CD4-positive, alpha-beta memory T cell (primary cell): ENCODE results near the gene NXT1. TPM values are rescaled to one million over a fixed set of nuclear protein-coding genes. Genes with fewer than 3 reads are reported as not detected.

Experiments used
- CTCF ChIA-PET: fragments of 350-600 bp; sonication (Branson Sonifier 250); formaldehyde crosslinking; loops from one replicate; lab custom pipeline; 2021; ENCODE audit warnings: inconsistent platforms; ENCODE audit not compliant: partially characterized antibody; lab: Charles Lee
- POLR2A ChIA-PET: fragments of 350-600 bp; sonication (Branson Sonifier 250); formaldehyde crosslinking; loops from one replicate; lab custom pipeline; 2021; ENCODE audit not compliant: partially characterized antibody; lab: Charles Lee
- DNase-seq, 5 donors: peaks; one replicate each; pipeline versions ENCODE4 v3.0.0 to v3.0.0-alpha.2; 2020 to 2022; ENCODE audit warnings: mixed read lengths in 1 of 5
- H3K27ac ChIP-seq: one replicate; pipeline ENCODE4 v1.7.0; 2013; ENCODE audit warnings: low read depth, low read length
- H3K27me3 ChIP-seq: 2 replicates; pipeline ENCODE4 v1.7.0; 2013; ENCODE audit warnings: mild to moderate bottlenecking, low read length, moderate library complexity; ENCODE audit not compliant: insufficient read depth
- H3K36me3 ChIP-seq: 2 replicates; pipeline ENCODE4 v1.7.0; 2013; ENCODE audit warnings: mild to moderate bottlenecking, low read length, moderate library complexity; ENCODE audit not compliant: insufficient read depth
- H3K4me1 ChIP-seq: 2 replicates; pipeline ENCODE4 v1.7.0; 2013; ENCODE audit warnings: mild to moderate bottlenecking, low read length, moderate library complexity; ENCODE audit not compliant: insufficient read depth
- H3K4me3 ChIP-seq, 2 donors: one replicate each; pipeline ENCODE4 v1.7.0; 2013; ENCODE audit warnings: low read length in 2 of 2, mild to moderate bottlenecking in 1 of 2
- H3K9me3 ChIP-seq, 2 donors: one replicate each; pipeline ENCODE4 v1.7.0; 2013; ENCODE audit warnings: low read length in 2 of 2, control low read depth in 1 of 2; ENCODE audit not compliant: control insufficient read depth in 1 of 2
- H3K27ac Mint-ChIP-seq, 7 donors: one replicate each; pipeline ENCODE4 v1.8.0; 2020 to 2021; ENCODE audit warnings: mixed read lengths in 7 of 7, mild to moderate bottlenecking in 6 of 7, inconsistent platforms in 3 of 7, moderate library complexity in 3 of 7
- H3K27me3 Mint-ChIP-seq, 2 donors: one replicate each; pipeline ENCODE4 v1.8.0; 2020 to 2021; ENCODE audit warnings: mixed read lengths in 2 of 2
- H3K36me3 Mint-ChIP-seq, 2 donors: one replicate each; pipeline ENCODE4 v1.8.0; 2020 to 2021; ENCODE audit warnings: mixed read lengths in 2 of 2, inconsistent platforms in 1 of 2, mild to moderate bottlenecking in 1 of 2
- H3K4me1 Mint-ChIP-seq, 4 donors: one replicate each; pipeline ENCODE4 v1.8.0; 2020 to 2021; ENCODE audit warnings: mixed read lengths in 4 of 4, mild to moderate bottlenecking in 1 of 4
- H3K4me3 Mint-ChIP-seq, 8 donors: one replicate each; pipeline ENCODE4 v1.8.0; 2020 to 2021; ENCODE audit warnings: mixed read lengths in 8 of 8, mild to moderate bottlenecking in 7 of 8, moderate library complexity in 6 of 8, inconsistent platforms in 3 of 8
- H3K9me3 Mint-ChIP-seq, 8 donors: one replicate each; pipeline ENCODE4 v1.8.0; 2020 to 2021; ENCODE audit warnings: mixed read lengths in 8 of 8, mild to moderate bottlenecking in 5 of 8, inconsistent platforms in 3 of 8, moderate library complexity in 1 of 8
- intact Hi-C: fragments of 100-400 bp; cut with micrococcal nuclease; formaldehyde crosslinking; loops from one replicate; pipeline ENCODE4 v1.15.1; 2023
- polyA plus RNA-seq, 2 donors: library from polyadenylated mRNA; unstranded; fragments of 300-500 nt; fragmentation: Illumina TruSeq; gene quantifications; one replicate each; pipeline ENCODE4 v1.2.3, GENCODE V29; 2021
- total RNA-seq, 2 experiments: library from RNA; stranded (reverse); gene quantifications; one replicate each; pipeline ENCODE4 v1.2.3, GENCODE V29; 2021

Gene NXT1
- total RNA-seq (10 to 100 TPM; 21.5 to 23.6 TPM), polyA plus RNA-seq (100 to 1,000 TPM in 1 of 2 donors, 10 to 100 TPM in 1; 59.9 to 102 TPM)

- H3K9me3 Mint-ChIP-seq: peaks cover 0 to 1% (median 0%) of the 10 kb centered on the region in 8 donors
- Histone ChIP-seq H3K4me1 (peaks cover 21% of the 10 kb centered on the region), H3K27me3 (no peaks in the 10 kb centered on the region), H3K27ac (peak within 1 kb of the TSS; percentile 100), H3K9me3 (no peaks in the 10 kb centered on the region), H3K36me3 (peaks cover 19% of the 10 kb centered on the region), H3K4me3 (peak within 1 kb of the TSS; percentile 93 to 97)
- peak within 1 kb of the TSS; percentile 99 to 100 (median 100) for H3K27ac Mint-ChIP-seq
- peaks cover 0 to 25% of the 10 kb centered on the region in 2 donors for H3K36me3 Mint-ChIP-seq
- H3K27me3 Mint-ChIP-seq: no peaks in the 10 kb centered on the region
- CTCF ChIA-PET: interaction anchor here (0.8 to 3.3 kb wide), 20 partner anchors 9 to 659 kb away, joined by 3 to 78 read pairs (median 6); partner anchors contain the start of gene NAPB
- H3K4me1 Mint-ChIP-seq: peaks cover 14 to 38% (median 23%) of the 10 kb centered on the region in 4 donors
- H3K4me3 Mint-ChIP-seq: peak within 1 kb of the TSS; percentile 85 to 99 (median 98)
- POLR2A ChIA-PET: interaction anchor here (0.6 to 2.9 kb wide), 10 partner anchors 9 to 1794 kb away, joined by 3 to 128 read pairs (median 4); partner anchors contain the start of genes ACSS1, GZF1 and NAPB
- intact Hi-C loops: loop anchor here (1.0 to 5.0 kb wide), 3 partner anchors 8 to 1642 kb away; partner anchors contain the start of genes APMAP and NAPB
- peak; percentile 96 to 98 (median 96) for DNase-seq
Measured at GRCh38 chr20:23350196-23350903, at the start of gene NXT1. NXT1 (plus strand) TSS chr20:23350791; CDS start chr20:23354042, 3,251 bp downstream.

DNA sequence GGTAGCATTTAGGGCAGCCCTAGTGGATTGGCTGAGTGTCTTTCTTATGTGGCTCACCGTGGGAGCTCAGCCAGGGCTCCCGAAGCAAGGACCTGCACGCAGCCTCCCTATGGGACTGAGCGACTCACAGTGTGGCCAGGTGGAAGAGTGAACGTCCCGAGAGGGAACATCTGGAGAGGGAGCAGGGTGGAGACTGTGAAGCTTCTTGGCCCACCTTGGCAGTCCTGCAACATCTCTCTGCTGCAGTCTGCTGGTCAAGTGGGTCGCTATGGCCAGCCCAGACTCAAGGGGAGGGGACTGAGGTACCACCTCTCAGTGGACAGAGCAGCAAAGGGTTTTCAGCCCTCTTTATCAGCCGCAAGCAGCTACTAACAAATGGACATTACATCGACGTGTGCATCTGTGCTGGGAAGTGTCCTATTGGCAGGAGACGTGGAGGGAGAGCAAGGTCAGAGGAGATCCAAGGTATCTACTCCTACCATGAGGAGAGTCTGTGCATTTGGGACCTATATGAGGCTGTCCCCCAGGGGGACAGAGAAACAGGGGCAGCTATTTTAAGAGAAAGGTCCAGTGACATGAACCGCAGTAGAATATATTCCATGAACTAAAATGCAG lies 49.0 kb upstream of the NXT1 start:
- no peak overlapping the region for H3K27ac Mint-ChIP-seq
- no peak overlapping the region for H3K4me3 Mint-ChIP-seq
- ChIA-PET CTCF (no interaction called here), POLR2A (no interaction called here)
- no peak overlapping the region for H3K27ac ChIP-seq
- peaks cover 0 to 7% of the 10 kb centered on the region in 2 donors for H3K27me3 Mint-ChIP-seq
- no peak overlapping the region for H3K4me3 ChIP-seq
- DNase-seq: no peak
- no peaks in the 10 kb centered on the region for H3K36me3 ChIP-seq
- H3K4me1 Mint-ChIP-seq: no peaks in the 10 kb centered on the region
- H3K27me3 ChIP-seq: no peaks in the 10 kb centered on the region
- no peaks in the 10 kb centered on the region for H3K36me3 Mint-ChIP-seq
- intact Hi-C loops: no loop called here
- H3K4me1 ChIP-seq: no peaks in the 10 kb centered on the region
- H3K9me3 Mint-ChIP-seq: no peaks in the 10 kb centered on the region
- no peaks in the 10 kb centered on the region for H3K9me3 ChIP-seq

DNA sequence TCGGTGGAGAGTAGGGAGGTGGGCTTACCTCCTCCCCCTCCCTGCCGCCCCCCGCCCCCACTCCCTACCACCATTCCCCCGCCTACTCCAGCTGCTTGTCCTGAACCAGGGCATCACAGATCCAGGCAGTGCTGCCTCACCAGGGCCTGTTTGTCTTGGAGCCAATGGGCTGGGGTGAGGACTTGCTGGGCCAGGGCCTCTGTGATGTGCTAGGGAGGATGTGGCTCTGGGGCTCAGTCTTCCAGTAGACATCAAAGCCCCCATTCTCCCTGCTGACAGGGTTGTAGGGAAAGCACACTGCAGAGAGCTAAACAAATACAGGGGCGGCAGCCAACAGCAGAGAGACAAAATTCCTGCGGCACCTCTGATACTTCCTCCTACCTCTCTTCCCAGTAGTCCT lies 48.2 kb upstream of the NXT1 start:
- DNase-seq: no peak
- intact Hi-C loops: no loop called here
- Histone ChIP-seq H3K9me3 (no peaks in the 10 kb centered on the region), H3K4me1 (no peaks in the 10 kb centered on the region), H3K4me3 (no peak overlapping the region), H3K27me3 (no peaks in the 10 kb centered on the region), H3K27ac (no peak overlapping the region), H3K36me3 (no peaks in the 10 kb centered on the region)
- no peak overlapping the region for H3K27ac Mint-ChIP-seq
- H3K27me3 Mint-ChIP-seq: peaks cover 0 to 7% of the 10 kb centered on the region in 2 donors
- no peaks in the 10 kb centered on the region for H3K9me3 Mint-ChIP-seq
- CTCF ChIA-PET: no interaction called here
- no peaks in the 10 kb centered on the region for H3K4me1 Mint-ChIP-seq
- POLR2A ChIA-PET: no interaction called here
- peak overlapping the region in 1 of 8 donors; percentile 39 for H3K4me3 Mint-ChIP-seq
- no peaks in the 10 kb centered on the region for H3K36me3 Mint-ChIP-seq

- intact Hi-C loops: no loop called here
- H3K4me1 Mint-ChIP-seq: no peaks in the 10 kb centered on the region
- no peak for DNase-seq
- H3K4me3 Mint-ChIP-seq: peak overlapping the region in 1 of 8 donors; percentile 39
- H3K9me3 Mint-ChIP-seq: no peaks in the 10 kb centered on the region
- Histone ChIP-seq H3K4me3 (no peak overlapping the region), H3K36me3 (no peaks in the 10 kb centered on the region), H3K27ac (no peak overlapping the region), H3K27me3 (no peaks in the 10 kb centered on the region), H3K9me3 (no peaks in the 10 kb centered on the region), H3K4me1 (no peaks in the 10 kb centered on the region)
- H3K36me3 Mint-ChIP-seq: no peaks in the 10 kb centered on the region
- peaks cover 0 to 7% of the 10 kb centered on the region in 2 donors for H3K27me3 Mint-ChIP-seq
- ChIA-PET POLR2A (no interaction called here), CTCF (no interaction called here)
- H3K27ac Mint-ChIP-seq: no peak overlapping the region
Measured at GRCh38 chr20:23302801-23303200, 47.8 kb upstream of the NXT1 start.

- Histone ChIP-seq H3K27me3 (no peaks in the 10 kb centered on the region), H3K27ac (no peak overlapping the region), H3K4me1 (no peaks in the 10 kb centered on the region), H3K36me3 (no peaks in the 10 kb centered on the region), H3K4me3 (no peak overlapping the region), H3K9me3 (no peaks in the 10 kb centered on the region)
- H3K36me3 Mint-ChIP-seq: no peaks in the 10 kb centered on the region
- H3K27me3 Mint-ChIP-seq: peaks cover 0 to 7% of the 10 kb centered on the region in 2 donors
- no peak for DNase-seq
- no peaks in the 10 kb centered on the region for H3K4me1 Mint-ChIP-seq
- peaks cover 0 to 3% (median 0%) of the 10 kb centered on the region in 8 donors for H3K9me3 Mint-ChIP-seq
- POLR2A ChIA-PET: no interaction called here
- no peak overlapping the region for H3K27ac Mint-ChIP-seq
- CTCF ChIA-PET: no interaction called here
- intact Hi-C loops: no loop called here
- H3K4me3 Mint-ChIP-seq: no peak overlapping the region
Measured at GRCh38 chr20:23303325-23304102, 47.1 kb upstream of the NXT1 start.

DNA sequence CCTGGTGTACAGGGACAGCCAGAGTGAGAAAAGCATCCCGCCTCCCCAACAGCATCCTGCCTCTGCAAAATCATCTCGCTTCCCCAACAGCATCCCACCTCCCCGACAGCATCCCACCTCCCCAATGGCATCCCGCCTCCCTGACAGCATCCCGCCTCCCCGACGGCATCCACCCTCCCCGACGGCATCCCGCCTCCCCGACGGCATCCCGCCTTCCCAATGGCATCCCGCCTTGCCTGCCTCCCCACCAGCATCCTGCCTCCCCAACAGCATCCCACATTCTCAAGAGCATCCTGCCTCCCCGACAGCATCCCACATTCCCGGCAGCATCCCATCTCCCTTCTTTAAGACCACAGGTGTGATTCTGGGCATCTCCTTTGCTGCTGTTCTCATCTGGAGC lies 46.0 kb upstream of the NXT1 start:
- Histone ChIP-seq H3K4me1 (no peaks in the 10 kb centered on the region), H3K9me3 (no peaks in the 10 kb centered on the region), H3K36me3 (no peaks in the 10 kb centered on the region), H3K4me3 (no peak overlapping the region), H3K27me3 (no peaks in the 10 kb centered on the region), H3K27ac (no peak overlapping the region)
- H3K27ac Mint-ChIP-seq: no peak overlapping the region
- DNase-seq: no peak
- ChIA-PET POLR2A (no interaction called here), CTCF (no interaction called here)
- H3K4me1 Mint-ChIP-seq: no peaks in the 10 kb centered on the region
- no peaks in the 10 kb centered on the region for H3K36me3 Mint-ChIP-seq
- intact Hi-C loops: no loop called here
- peaks cover 0 to 3% (median 0%) of the 10 kb centered on the region in 8 donors for H3K9me3 Mint-ChIP-seq
- peaks cover 0 to 7% of the 10 kb centered on the region in 2 donors for H3K27me3 Mint-ChIP-seq
- H3K4me3 Mint-ChIP-seq: no peak overlapping the region

- no peak overlapping the region for H3K27ac ChIP-seq
- no peak for DNase-seq
- no peaks in the 10 kb centered on the region for H3K9me3 ChIP-seq
- no peaks in the 10 kb centered on the region for H3K27me3 ChIP-seq
- H3K4me3 ChIP-seq: no peak overlapping the region
- ChIA-PET CTCF (no interaction called here), POLR2A (no interaction called here)
- Mint-ChIP-seq H3K9me3 (peaks cover 0 to 3% (median 0%) of the 10 kb centered on the region in 8 donors), H3K36me3 (no peaks in the 10 kb centered on the region), H3K4me3 (no peak overlapping the region), H3K27ac (no peak overlapping the region), H3K27me3 (peaks cover 0 to 5% of the 10 kb centered on the region in 2 donors), H3K4me1 (no peaks in the 10 kb centered on the region)
- intact Hi-C loops: no loop called here
- H3K4me1 ChIP-seq: no peaks in the 10 kb centered on the region
- H3K36me3 ChIP-seq: no peaks in the 10 kb centered on the region
Measured at GRCh38 chr20:23305098-23305497, 45.5 kb upstream of the NXT1 start.
